HepG2 (cell line): ENCODE measurements around the gene TSPAN3. TPM values are rescaled to one million over a fixed set of nuclear protein-coding genes. Genes with fewer than 3 reads are reported as not detected.

ENCODE experiments used
- ATAC-seq: fragments of 200-7000 bp; cut with Tn5 transposase; 3 replicates; pipeline ENCODE4 v1.9.1; 2020; ENCODE audit warnings: mild to moderate bottlenecking, moderate library complexity
- BruUV-seq: library from RNA; stranded (reverse); fragments of 400-500 nt; replicated peaks from 2 replicates; lab custom pipeline; 2021; lab: Mats Ljungman, UMichigan
- CTCF ChIA-PET: fragments of 300-600 bp; formaldehyde crosslinking; extraction: SDS; loops from one replicate; lab custom pipeline; 2021; ENCODE audit warnings: low total read pairs, inconsistent platforms, low intra/inter-chr PET ratio; lab: Yijun Ruan, JAX
- POLR2A ChIA-PET: fragments of 350-600 bp; sonication (Branson Sonifier 250); formaldehyde crosslinking; loops from one replicate; lab custom pipeline; 2020; ENCODE audit warnings: antibody characterized with exemption, inconsistent platforms; lab: Yijun Ruan, JAX
- DNase-seq: peaks from one replicate; pipeline ENCODE4 v3.0.0-alpha.2; 2015; ENCODE audit warnings: low spot score
- FAIRE-seq: peaks from 3 replicates; lab custom pipeline; 2011; peaks lifted over from hg19 to GRCh38; lab: Jason Lieb, UNC
- H2AFZ ChIP-seq: one replicate; pipeline ENCODE4 v1.6.1; 2011; ENCODE audit warnings: low read length, inconsistent platforms
- H3K27ac ChIP-seq: fragments of 300-600 bp; 3 replicates; pipeline ENCODE4 v1.8.0; 2011; ENCODE audit warnings: mixed run types, mild to moderate bottlenecking, mixed read lengths, low read length, inconsistent platforms; ENCODE audit not compliant: insufficient read depth; ENCODE audit errors: extremely low read length
- H3K27me3 ChIP-seq, 2 experiments: fragments of 200-600 bp in 1 of 2; 2 replicates in 1 of 2; 3 replicates in 1 of 2; pipeline versions ENCODE4 v1.6.0 to v1.8.0; 2011; ENCODE audit warnings: low read length in 2 of 2, mild to moderate bottlenecking in 2 of 2, moderate library complexity in 2 of 2, inconsistent platforms in 1 of 2; ENCODE audit not compliant: insufficient read depth in 2 of 2, control insufficient read depth in 1 of 2
- H3K36me3 ChIP-seq, 2 experiments: fragments of 200-600 bp in 1 of 2; replicated peaks in 1 of 2; 2 replicates in 1 of 2; 3 replicates in 1 of 2; pipeline versions ENCODE4 v1.5.1 to v1.8.0; 2011; ENCODE audit warnings: low read length in 2 of 2, inconsistent platforms in 1 of 2; ENCODE audit not compliant: insufficient read depth in 2 of 2, control insufficient read depth in 1 of 2
- H3K4me1 ChIP-seq: 2 replicates; pipeline ENCODE4 v1.5.1; 2012; ENCODE audit warnings: low read length, inconsistent platforms; ENCODE audit not compliant: insufficient read depth
- H3K4me2 ChIP-seq: 2 replicates; pipeline ENCODE4 v1.6.0; 2011; ENCODE audit warnings: low read depth, low read length, inconsistent platforms
- H3K4me3 ChIP-seq, 3 experiments: fragments of 200-600 bp in 1 of 3; sonication (generic), shearing (Covaris generic) in 1 of 3; replicated peaks in 1 of 3; 2 replicates each; pipeline ENCODE4 v1.5.1; 2011 to 2016; ENCODE audit warnings: low read length in 3 of 3, inconsistent platforms in 2 of 3, low read depth in 2 of 3, mild to moderate bottlenecking in 2 of 3, control low read depth in 1 of 3, mixed read lengths in 1 of 3; ENCODE audit not compliant: insufficient read depth in 1 of 3
- H3K79me2 ChIP-seq: one replicate; pipeline ENCODE4 v1.6.1; 2011; ENCODE audit warnings: low read length, inconsistent platforms; ENCODE audit not compliant: insufficient read depth
- H3K9ac ChIP-seq: 2 replicates; pipeline ENCODE4 v1.6.0; 2011; ENCODE audit warnings: mild to moderate bottlenecking, low read depth, low read length, inconsistent platforms; ENCODE audit not compliant: insufficient read depth
- H3K9me3 ChIP-seq: 2 replicates; pipeline ENCODE4 v1.5.1; 2012; ENCODE audit warnings: mild to moderate bottlenecking, low read length
- H4K20me1 ChIP-seq: 2 replicates; pipeline ENCODE4 v1.6.0; 2011; ENCODE audit warnings: inconsistent platforms, mild to moderate bottlenecking, low read length, moderate library complexity; ENCODE audit not compliant: insufficient read depth
- ADNP ChIP-seq: sonication (generic); formaldehyde crosslinking; IDR thresholded peaks from 2 replicates; pipeline ENCODE4 v1.4.0; 2020; ENCODE audit warnings: missing genetic modification reagents
- FOXA1 ChIP-seq, 2 experiments: fragments of 450-650 bp in 1 of 2; sonication (generic) in 1 of 2; formaldehyde crosslinking in 1 of 2; IDR thresholded peaks; 2 replicates each; pipeline versions ENCODE4 v1.4.0 to v1.6.1; 2016 to 2020; ENCODE audit warnings: missing genetic modification reagents in 1 of 2
- MTA1 ChIP-seq: sonication (generic); formaldehyde crosslinking; IDR thresholded peaks from 2 replicates; pipeline ENCODE4 v1.4.0; 2020; ENCODE audit warnings: missing genetic modification reagents, mild to moderate bottlenecking, borderline replicate concordance
- MXI1 ChIP-seq: IDR thresholded peaks from 3 replicates; pipeline ENCODE4 v1.6.1; 2012; ENCODE audit warnings: low read depth, low read length, inconsistent platforms, borderline replicate concordance
- PHB2 ChIP-seq: fragments of 450-650 bp; IDR thresholded peaks from 2 replicates; pipeline ENCODE4 v1.6.1; 2018; ENCODE audit not compliant: partially characterized antibody
- SIN3B ChIP-seq: fragments of 150-350 bp; IDR thresholded peaks from 2 replicates; pipeline ENCODE4 v1.6.1; 2014; ENCODE audit warnings: low read length
- SIX1 ChIP-seq: sonication (generic); formaldehyde crosslinking; IDR thresholded peaks from 2 replicates; pipeline ENCODE4 v1.4.0; 2020; ENCODE audit warnings: missing genetic modification reagents, borderline replicate concordance
- TCF12 ChIP-seq, 2 experiments: fragments of 450-650 bp in 1 of 2; sonication (generic) in 1 of 2; formaldehyde crosslinking in 1 of 2; IDR thresholded peaks; 2 replicates each; pipeline versions ENCODE4 v1.6.1 to v1.8.0; 2017 to 2022; ENCODE audit warnings: antibody characterized with exemption in 1 of 2, mild to moderate bottlenecking in 1 of 2, missing genetic modification reagents in 1 of 2, moderate library complexity in 1 of 2
- TEAD3 ChIP-seq: optimal IDR thresholded peaks from 2 replicates; pipeline ENCODE3; 2016; ENCODE audit warnings: borderline replicate concordance
- ZNF562 ChIP-seq: sonication (generic); formaldehyde crosslinking; IDR thresholded peaks from 2 replicates; pipeline ENCODE4 v1.8.0; 2022; ENCODE audit warnings: missing genetic modification reagents, borderline replicate concordance
- ZNF737 ChIP-seq: sonication (generic); formaldehyde crosslinking; IDR thresholded peaks from 2 replicates; pipeline ENCODE4 v1.5.0; 2020; ENCODE audit warnings: missing genetic modification reagents, mild to moderate bottlenecking, borderline replicate concordance
- ZNF781 ChIP-seq: sonication (generic); formaldehyde crosslinking; IDR thresholded peaks from 2 replicates; pipeline ENCODE4 v1.5.1; 2020; ENCODE audit warnings: borderline replicate concordance, mild to moderate bottlenecking, missing genetic modification reagents; ENCODE audit errors: not compliant biosample characterization
- WGBS: methylation state at CpG from one replicate; pipeline ENCODE4 v1.1.6; 2017; ENCODE audit warnings: low lambda C conversion rate; 5-methylcytosine and 5-hydroxymethylcytosine counted together
- in situ Hi-C: cut with HindIII; loops from 2 replicates; pipeline ENCODE4 v1.10.0; 2017; ENCODE audit warnings: low pct_unique_long_range_greater_than_20kb; ENCODE audit not compliant: extremely low pct_ligation_motif_present
- intact Hi-C: fragments of 100-400 bp; cut with micrococcal nuclease; formaldehyde crosslinking; loops from one replicate; pipeline ENCODE4 v1.10.0; 2022; ENCODE audit not compliant: unreplicated experiment
- polyA plus RNA-seq, 8 experiments: library from polyadenylated mRNA; depleted of rRNA in 3 of 8; stranded (reverse) in 7 of 8; unstranded in 1 of 8; fragments of >200 nt; fragmentation: Illumina TruSeq in 4 of 8; extraction: Trizol in 4 of 8; gene quantifications; 2 replicates each; pipeline versions ENCODE4 v1.2.1 to v1.2.3, GENCODE V29; 2011 to 2016; ENCODE audit warnings: low read depth in 4 of 8, missing spikeins in 1 of 8, mixed read lengths in 1 of 8; ENCODE audit not compliant: insufficient read depth in 1 of 8
- total RNA-seq, 5 experiments: library from RNA; depleted of rRNA; stranded (reverse); fragments of >200 nt; fragmentation: Illumina TruSeq; extraction: Trizol; gene quantifications; 2 replicates each; pipeline ENCODE4 v1.2.3, GENCODE V29; 2016; ENCODE audit warnings: low read depth in 1 of 5
- TF ChIP-seq, protein P1 (sequence below): sonication (generic); formaldehyde crosslinking; IDR thresholded peaks from 2 replicates; pipeline ENCODE4 v1.4.0; 2020; ENCODE audit warnings: mild to moderate bottlenecking, missing genetic modification reagents
- TF ChIP-seq, protein P2 (sequence below): sonication (generic); formaldehyde crosslinking; IDR thresholded peaks from 2 replicates; pipeline ENCODE4 v1.4.0; 2020; ENCODE audit warnings: mild to moderate bottlenecking, missing genetic modification reagents
- TF ChIP-seq, protein P3 (sequence below): sonication (generic); formaldehyde crosslinking; IDR thresholded peaks from 2 replicates; pipeline ENCODE4 v1.9.0; 2021; ENCODE audit warnings: missing genetic modification reagents, borderline replicate concordance

The TSPAN3 gene
- total and polyA plus RNA-seq, 2 of the 13 experiments (the other 11 are each of a cell fraction or from before 2014, with no cell fraction given) = 167 to 170 TPM

- Histone ChIP-seq H3K36me3 (no peaks in the 10 kb centered on the region), H3K27me3 (peaks cover 0 to 7% of the 10 kb centered on the region in 2 experiments; a peak in 1 of 5 replicates), H3K9ac (no peak overlapping the region), H3K27ac (no peak overlapping the region), H3K4me1 (no peaks in the 10 kb centered on the region), H3K4me2 (no peak overlapping the region), H3K4me3 (no peak overlapping the region), H3K79me2 (no peaks in the 10 kb centered on the region), H2AFZ (no peak overlapping the region), H3K9me3 (no peaks in the 10 kb centered on the region), H4K20me1 (no peaks in the 10 kb centered on the region)
- ChIA-PET CTCF (no interaction called here), POLR2A (no interaction called here)
- intact Hi-C loops (no loop called here), in situ Hi-C loops (no loop called here)
- WGBS = 45% methylated on average over 2 of the region's 2 CpGs
- DNase-seq (no peak), ATAC-seq (no peak), FAIRE-seq (no peak)
- BruUV-seq = no TSS peak
- TF ChIP-seq SIN3B (no peak), ADNP (CRISPR knock-in tag) (no peak), TCF12 (IDR thresholded peaks at IDR 0.05) (no peak), TCF12 (CRISPR knock-in tag; IDR thresholded peaks at IDR 0.05) (no peak)
- TF ChIP-seq, protein P1, sequence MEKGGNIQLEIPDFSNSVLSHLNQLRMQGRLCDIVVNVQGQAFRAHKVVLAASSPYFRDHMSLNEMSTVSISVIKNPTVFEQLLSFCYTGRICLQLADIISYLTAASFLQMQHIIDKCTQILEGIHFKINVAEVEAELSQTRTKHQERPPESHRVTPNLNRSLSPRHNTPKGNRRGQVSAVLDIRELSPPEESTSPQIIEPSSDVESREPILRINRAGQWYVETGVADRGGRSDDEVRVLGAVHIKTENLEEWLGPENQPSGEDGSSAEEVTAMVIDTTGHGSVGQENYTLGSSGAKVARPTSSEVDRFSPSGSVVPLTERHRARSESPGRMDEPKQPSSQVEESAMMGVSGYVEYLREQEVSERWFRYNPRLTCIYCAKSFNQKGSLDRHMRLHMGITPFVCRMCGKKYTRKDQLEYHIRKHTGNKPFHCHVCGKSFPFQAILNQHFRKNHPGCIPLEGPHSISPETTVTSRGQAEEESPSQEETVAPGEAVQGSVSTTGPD (CRISPR knock-in tag) = no peak
- TF ChIP-seq, protein P2, sequence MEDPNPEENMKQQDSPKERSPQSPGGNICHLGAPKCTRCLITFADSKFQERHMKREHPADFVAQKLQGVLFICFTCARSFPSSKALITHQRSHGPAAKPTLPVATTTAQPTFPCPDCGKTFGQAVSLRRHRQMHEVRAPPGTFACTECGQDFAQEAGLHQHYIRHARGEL = no peak
Measured at GRCh38 chr15:77091097-77091496, 20.2 kb upstream of the TSPAN3 start.

GRCh38 chr15:77087213-77087612, 16.3 kb upstream of the TSPAN3 start:
- no peak overlapping the region for H3K27ac ChIP-seq
- ChIA-PET CTCF (no interaction called here), POLR2A (no interaction called here)
- peaks cover 0 to 7% of the 10 kb centered on the region in 2 experiments; a peak in 1 of 5 replicates for H3K27me3 ChIP-seq
- no peaks in the 10 kb centered on the region for H3K79me2 ChIP-seq
- in situ Hi-C loops = no loop called here
- no peaks in the 10 kb centered on the region for H3K36me3 ChIP-seq
- H3K4me1 ChIP-seq = peaks cover 18% of the 10 kb centered on the region
- H3K9me3 ChIP-seq = no peaks in the 10 kb centered on the region
- DNase-seq = no peak
- no peak for FAIRE-seq
- intact Hi-C loops = no loop called here
- ATAC-seq = no peak
- no peak overlapping the region for H3K4me2 ChIP-seq
- no peak overlapping the region for H3K9ac ChIP-seq
- WGBS = 75% methylated on average over 1 of the region's 2 CpGs
- no peak overlapping the region for H2AFZ ChIP-seq
- H3K4me3 ChIP-seq = no peak overlapping the region
- BruUV-seq = no TSS peak
- H4K20me1 ChIP-seq = no peaks in the 10 kb centered on the region
- TF ChIP-seq TEAD3 (CRISPR knock-in tag) (no peak), PHB2 (no peak), ZNF562 (no peak), MTA1 (CRISPR knock-in tag) (no peak), SIX1 (CRISPR knock-in tag) (no peak), ZNF737 (CRISPR knock-in tag) (no peak), ZNF781 (CRISPR knock-in tag) (no peak), FOXA1 (IDR thresholded peaks at IDR 0.05) (no peak), FOXA1 (CRISPR knock-in tag; IDR thresholded peaks at IDR 0.05) (no peak), MXI1 (no peak)
- TF ChIP-seq, protein P3, sequence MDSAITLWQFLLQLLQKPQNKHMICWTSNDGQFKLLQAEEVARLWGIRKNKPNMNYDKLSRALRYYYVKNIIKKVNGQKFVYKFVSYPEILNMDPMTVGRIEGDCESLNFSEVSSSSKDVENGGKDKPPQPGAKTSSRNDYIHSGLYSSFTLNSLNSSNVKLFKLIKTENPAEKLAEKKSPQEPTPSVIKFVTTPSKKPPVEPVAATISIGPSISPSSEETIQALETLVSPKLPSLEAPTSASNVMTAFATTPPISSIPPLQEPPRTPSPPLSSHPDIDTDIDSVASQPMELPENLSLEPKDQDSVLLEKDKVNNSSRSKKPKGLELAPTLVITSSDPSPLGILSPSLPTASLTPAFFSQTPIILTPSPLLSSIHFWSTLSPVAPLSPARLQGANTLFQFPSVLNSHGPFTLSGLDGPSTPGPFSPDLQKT (CRISPR knock-in tag) = no peak
